Stimulated activated CD8-positive, alpha-beta memory T cell treated with anti-CD3 and anti-CD28 coated beads, Interleukin-7, amount 100 ng/mL, for 48 hours (primary cell): Measurements from ENCODE around the gene PCDHA2.
"Not testable (repeated sequence)": the region's sequence is repeated elsewhere in the genome, so short reads cannot be mapped to it uniquely, and the experiment has no call there.

Experiments
- DNase-seq, 2 donors: peaks; one replicate each; pipeline ENCODE4 v3.0.0-alpha.2; 2020; ENCODE audit warnings: low read depth in 1 of 2; ENCODE audit errors: extremely low read depth in 1 of 2

PCDHA2 gene

GRCh38 chr5:140808889-140809291, 14.2 kb downstream of the PCDHA2 start:
- DNase-seq, result no peak

- DNase-seq, result no peak
Measured at GRCh38 chr5:140821375-140822280, 27.0 kb downstream of the PCDHA2 start, which contains the start of gene PCDHA5. Gene PCDHA5 (plus strand): TSS chr5:140821613.

DNA sequence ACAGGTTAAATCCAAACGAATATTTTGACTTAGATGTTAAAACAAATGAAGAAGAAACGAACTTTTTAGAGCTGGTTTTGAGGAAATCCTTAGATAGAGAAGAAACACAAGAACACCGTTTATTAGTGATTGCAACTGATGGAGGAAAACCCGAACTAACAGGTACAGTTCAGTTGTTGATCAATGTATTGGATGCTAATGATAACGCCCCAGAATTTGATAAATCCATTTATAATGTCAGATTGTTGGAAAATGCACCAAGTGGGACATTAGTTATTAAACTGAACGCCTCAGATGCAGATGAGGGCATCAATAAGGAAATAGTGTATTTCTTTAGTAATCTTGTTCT, 27.6 kb downstream of the PCDHA2 start:
- no peak for DNase-seq

- not testable (repeated sequence) for DNase-seq
Measured at GRCh38 chr5:140822969-140823368, 28.3 kb downstream of the PCDHA2 start.

- DNase-seq, result no peak
Measured at GRCh38 chr5:140823475-140823874, 28.8 kb downstream of the PCDHA2 start.

- no peak for DNase-seq
Measured at GRCh38 chr5:140827704-140828361, 33.2 kb downstream of the PCDHA2 start, which contains the start of gene PCDHA6. Gene PCDHA6 (plus strand): TSS chr5:140827960. CDS start chr5:140828092, 132 bp downstream.

DNA sequence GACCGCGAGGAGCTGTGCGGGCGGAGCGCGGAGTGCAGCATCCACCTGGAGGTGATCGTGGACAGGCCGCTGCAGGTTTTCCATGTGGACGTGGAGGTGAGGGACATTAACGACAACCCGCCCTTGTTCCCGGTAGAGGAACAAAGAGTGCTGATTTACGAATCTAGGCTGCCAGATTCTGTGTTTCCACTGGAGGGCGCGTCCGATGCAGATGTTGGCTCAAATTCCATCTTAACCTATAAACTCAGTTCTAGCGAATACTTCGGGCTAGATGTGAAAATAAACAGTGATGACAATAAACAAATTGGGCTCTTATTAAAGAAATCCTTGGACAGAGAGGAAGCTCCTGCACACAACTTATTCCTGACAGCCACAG, 33.7 kb downstream of the PCDHA2 start:
- no peak for DNase-seq

- DNase-seq, result not testable (repeated sequence)
Measured at GRCh38 chr5:140829511-140830501, 35.2 kb downstream of the PCDHA2 start.

- DNase-seq, result no peak
Measured at GRCh38 chr5:140833993-140834392, 39.3 kb downstream of the PCDHA2 start, which contains the start of gene PCDHA7. Gene PCDHA7 (plus strand): TSS chr5:140834269. CDS start chr5:140834384, 115 bp downstream.

- not testable (repeated sequence) for DNase-seq
Measured at GRCh38 chr5:140834439-140835008, 39.9 kb downstream of the PCDHA2 start.

DNA sequence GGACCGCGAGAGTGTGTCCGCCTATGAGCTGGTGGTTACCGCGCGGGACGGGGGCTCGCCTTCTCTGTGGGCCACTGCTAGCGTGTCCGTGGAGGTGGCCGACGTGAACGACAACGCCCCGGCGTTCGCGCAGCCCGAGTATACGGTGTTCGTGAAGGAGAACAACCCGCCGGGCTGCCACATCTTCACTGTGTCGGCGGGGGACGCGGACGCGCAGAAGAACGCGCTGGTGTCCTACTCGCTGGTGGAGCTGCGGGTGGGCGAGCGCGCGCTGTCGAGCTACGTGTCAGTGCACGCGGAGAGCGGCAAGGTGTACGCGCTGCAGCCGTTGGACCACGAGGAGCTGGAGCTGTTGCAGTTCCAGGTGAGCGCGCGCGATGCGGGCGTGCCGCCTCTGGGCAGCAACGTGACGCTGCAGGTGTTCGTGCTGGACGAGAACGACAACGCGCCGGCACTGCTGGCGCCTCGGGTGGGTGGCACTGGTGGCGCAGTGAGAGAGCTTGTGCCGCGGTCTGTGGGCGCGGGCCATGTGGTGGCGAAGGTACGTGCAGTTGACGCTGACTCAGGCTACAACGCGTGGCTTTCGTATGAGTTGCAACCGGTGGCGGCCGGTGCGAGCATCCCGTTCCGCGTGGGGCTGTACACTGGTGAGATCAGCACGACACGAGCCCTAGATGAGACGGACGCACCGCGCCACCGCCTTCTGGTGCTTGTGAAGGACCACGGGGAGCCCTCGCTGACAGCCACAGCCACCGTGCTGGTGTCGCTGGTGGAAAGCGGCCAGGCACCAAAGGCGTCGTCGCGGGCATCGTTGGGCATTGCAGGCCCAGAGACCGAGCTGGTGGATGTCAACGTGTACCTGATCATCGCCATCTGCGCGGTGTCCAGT, 41.2 kb downstream of the PCDHA2 start:
- no peak for DNase-seq

- DNase-seq, result no peak
Measured at GRCh38 chr5:140840978-140841962, 46.6 kb downstream of the PCDHA2 start, which contains the start of gene PCDHA8. Gene PCDHA8 (plus strand): TSS chr5:140841187. CDS start chr5:140841322, 135 bp downstream.

GRCh38 chr5:140842798-140843733, 48.4 kb downstream of the PCDHA2 start:
- DNase-seq, result no peak
